HG03439 (cell line): ENCODE measurements around the gene FBXO42.

Source experiments
- ATAC-seq: cut with Tn5 transposase; IDR thresholded peaks from one replicate; pipeline ENCODE4 v1.9.1; 2021; ENCODE audit warnings: mild to moderate bottlenecking, moderate library complexity; ENCODE audit not compliant: unreplicated experiment

FBXO42 gene

DNA sequence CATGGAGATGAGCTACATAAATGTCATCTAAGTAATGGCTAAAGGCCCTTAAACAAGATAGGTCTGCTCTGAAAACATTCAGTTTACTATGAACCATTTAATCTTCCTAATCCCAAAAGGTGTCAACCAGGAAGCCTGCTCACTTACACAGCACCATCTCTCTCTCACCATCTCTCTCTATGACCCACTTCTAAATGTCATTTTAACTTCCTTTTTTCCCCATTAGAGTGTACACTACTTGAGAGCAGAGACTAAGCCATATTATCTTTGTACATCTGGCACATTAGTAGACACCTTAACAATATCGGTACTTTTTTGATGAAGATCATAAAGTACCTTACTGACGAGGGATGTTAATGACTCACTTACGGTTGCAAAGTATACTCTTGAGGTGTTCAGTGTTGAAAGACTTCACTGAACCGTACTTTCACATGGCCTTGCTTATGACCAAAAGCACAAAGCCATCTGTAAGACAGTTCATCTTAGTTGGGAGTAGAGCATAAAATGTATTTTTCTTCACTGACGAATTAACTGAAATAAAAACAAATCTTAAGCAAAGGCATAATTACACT lies 25.4 kb downstream of the FBXO42 start:
- ATAC-seq, result no peak

DNA sequence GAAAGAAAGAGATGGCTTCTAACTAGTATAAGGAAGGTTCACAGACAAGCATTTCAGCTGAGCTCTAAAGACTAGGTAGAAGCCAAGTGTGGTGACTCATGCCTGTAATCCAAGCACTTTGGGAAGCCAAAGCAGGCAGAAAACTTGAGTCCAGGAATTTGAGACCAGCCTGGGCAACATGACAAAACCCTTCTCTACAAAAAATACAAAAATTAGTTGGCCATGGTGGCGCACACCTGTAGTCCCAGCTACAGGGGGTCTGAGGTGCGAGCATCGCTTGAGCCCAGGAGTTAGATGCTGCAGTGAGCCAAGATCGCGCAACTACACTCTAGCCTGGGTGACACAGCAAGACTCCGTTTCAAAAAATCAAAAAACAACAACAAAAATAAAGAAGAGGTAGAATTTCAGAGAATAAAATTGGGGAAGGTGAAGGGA lies 27.8 kb downstream of the FBXO42 start:
- ATAC-seq, result no peak

DNA sequence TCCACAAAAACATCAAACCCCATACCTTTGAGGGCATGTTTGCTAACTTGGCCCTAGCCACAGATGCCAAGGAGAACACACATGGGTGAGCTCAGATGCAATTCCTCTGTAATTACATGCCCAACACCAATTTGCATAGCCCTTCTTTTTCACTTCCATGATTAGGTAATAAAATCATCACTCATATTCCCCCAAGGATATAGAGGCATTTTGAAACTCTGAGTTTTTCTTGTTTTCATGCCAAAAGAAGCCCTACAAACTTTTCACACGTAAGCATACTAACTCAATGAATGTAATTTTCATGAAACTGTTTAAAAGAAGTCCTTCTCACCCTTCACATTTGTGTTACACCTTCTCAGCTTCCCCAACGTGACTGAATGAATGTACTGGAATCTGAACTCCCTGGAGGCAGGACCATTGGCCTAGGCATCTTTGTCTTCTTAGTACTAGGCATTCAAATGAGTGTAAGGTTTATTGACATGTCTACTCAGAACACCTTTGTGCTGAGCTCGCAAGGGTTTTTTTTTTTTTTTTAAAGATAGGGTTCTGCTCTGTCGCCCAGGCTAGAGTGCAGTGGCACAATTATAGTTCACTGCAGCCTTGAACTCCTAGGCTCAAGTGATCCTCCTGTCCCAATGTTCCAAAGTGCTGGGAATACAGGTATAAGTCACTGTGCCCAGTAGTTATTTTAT lies 31.0 kb downstream of the FBXO42 start:
- no peak for ATAC-seq

DNA sequence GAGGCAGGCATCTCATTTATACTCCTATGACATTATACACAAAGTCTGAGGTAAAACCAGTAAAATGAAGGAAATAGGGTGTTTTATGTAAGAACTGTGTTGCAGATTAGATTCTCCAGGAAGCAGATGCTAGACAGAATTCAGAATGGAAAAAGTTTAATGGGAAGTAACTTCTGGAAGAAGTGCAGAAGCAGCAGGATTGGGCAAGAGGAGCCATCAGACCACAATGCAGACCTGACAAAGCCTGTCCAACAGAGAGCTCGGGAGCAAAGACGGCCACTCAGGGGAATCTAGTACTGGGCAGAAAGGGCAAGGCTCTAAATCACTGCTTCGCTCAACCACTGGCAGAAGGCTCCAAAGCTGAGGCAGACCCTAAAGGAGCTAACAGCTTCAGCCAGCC lies 33.7 kb downstream of the FBXO42 start:
- ATAC-seq, result no peak

DNA sequence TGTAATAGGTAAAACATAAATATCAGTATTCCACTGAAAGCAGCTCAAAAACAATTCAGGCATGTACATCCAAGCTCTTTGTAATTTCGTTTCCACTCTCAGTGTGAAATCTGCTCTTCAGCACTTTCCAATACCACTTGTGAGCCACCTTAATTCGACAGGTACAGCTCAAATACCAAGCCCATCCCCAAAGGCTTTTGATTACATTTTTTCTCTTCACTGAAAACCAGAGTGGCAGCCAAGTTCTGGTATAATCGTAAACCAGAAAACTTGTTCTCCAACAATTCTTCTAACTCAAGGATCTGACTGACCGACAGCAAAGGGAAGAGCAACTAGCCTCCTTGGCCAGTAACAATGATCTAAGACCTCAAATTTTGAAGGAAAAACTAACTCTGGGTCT lies 36.8 kb downstream of the FBXO42 start:
- ATAC-seq, result no peak

DNA sequence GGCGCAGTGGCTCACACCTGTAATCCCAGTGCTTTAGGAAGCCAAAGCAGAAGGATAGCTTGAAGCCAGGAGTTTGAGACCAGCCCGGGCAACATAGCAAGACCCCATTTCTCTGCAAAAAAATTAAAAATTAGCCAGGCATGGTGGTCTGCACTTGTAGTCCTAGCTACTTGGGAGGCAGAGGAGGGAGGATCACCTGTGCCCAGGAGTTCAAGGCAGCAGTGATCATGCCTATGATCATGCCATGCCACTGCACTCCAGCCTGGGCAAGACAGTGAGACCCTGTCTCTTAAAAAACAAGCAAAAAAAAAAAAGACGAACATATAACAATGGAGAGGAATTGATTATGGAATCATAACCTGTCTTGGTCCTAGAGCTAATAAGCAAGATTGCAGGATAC lies 45.1 kb downstream of the FBXO42 start:
- ATAC-seq, result no peak

DNA sequence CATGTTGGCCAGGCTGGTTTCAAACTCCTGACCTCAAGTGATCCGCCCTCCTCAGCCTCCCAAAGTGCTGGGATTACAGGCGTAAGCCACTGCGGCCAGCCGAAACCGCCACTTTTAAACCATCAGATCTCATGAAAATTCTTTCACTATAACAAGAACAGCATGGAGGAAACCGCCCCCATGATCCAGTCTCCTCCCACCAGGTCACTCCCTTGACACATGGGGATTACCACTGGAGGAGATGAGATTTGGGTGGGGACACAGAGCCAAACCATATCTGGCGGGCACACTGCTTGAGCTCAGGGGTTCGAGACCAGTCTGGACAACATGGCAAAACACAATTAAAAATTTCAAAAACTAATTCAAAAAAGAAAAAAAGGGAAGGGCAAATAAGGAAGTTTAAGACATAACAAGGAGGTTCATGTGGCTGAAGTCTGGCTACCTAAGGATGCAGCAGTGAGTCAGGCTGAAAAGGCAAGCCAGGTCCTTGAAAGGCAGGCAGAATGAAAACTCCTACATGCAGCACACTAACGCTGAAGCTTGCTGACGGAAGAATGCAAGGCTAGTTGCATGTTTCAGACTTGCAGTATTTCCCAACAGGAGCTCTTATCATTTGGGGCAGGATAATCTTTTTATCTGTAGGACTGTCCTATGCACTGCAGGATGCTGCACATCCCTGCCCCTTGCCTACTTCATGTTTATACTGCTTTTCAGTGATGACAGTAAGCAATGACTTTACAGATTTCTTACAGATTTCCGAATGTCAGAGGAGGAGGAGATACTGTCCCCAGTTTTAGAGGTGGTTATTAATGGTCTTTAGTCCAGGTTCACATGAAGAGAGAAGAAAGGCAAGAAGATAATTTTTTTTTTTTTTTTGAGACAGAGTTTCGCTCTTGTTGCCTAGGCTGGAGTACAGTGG lies 49.3 kb downstream of the FBXO42 start:
- ATAC-seq, result no peak

DNA sequence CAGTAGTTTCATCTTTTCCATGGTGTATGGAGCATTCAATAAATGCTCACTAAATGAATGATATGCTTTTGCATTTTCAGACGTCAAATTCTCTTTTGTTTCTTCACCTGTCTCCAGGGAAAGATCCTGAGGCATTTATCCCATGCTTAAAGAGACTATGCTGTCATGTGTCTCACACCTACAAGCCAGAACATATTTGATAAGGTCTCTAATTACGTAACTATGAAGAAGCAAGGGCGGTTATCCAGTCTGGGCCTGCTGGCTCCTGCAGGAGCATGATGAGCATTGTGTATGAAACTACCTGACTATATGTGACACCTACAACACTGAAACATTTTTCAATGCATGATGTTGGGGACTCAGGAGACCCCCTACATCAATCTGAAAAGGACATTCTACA lies 51.8 kb downstream of the FBXO42 start:
- no peak for ATAC-seq

DNA sequence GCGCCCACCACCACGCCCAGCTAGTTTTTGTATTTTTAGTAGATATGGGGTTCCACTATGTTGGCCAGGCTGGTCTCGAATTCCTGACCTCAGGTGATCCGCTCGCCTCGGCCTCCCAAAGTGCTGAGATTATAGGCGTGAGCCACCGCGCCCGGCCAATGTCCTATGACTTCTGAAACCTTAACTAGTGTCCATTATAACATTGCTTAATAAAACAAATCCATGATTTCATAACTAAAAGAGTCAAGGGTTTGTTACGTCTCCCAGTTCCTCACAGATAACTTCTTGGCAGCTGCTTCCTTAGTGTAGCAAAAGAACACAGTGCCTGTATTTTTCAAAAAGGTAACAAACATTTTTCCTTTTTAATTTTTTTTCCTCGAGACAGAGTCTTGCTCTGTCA lies 53.6 kb downstream of the FBXO42 start:
- ATAC-seq, result no peak

DNA sequence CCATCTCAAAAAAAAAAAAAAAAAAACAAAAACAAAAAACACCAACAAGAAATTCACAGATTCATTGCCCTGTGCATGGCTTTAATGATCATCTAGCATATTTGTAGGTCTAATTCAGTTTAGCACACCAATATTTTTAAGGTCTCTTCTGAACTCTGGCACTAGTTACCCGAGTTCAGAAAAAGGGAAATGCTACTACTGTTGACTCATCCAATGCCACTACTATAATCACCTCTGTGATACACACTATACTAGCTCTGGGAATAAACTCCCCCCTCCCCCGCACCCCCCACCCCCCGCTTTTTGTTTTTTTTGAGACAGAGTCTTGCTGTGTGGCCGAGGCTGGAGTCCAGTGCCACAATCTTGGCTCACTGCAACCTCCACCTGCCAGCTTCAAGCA lies 55.6 kb downstream of the FBXO42 start:
- ATAC-seq, result no peak

DNA sequence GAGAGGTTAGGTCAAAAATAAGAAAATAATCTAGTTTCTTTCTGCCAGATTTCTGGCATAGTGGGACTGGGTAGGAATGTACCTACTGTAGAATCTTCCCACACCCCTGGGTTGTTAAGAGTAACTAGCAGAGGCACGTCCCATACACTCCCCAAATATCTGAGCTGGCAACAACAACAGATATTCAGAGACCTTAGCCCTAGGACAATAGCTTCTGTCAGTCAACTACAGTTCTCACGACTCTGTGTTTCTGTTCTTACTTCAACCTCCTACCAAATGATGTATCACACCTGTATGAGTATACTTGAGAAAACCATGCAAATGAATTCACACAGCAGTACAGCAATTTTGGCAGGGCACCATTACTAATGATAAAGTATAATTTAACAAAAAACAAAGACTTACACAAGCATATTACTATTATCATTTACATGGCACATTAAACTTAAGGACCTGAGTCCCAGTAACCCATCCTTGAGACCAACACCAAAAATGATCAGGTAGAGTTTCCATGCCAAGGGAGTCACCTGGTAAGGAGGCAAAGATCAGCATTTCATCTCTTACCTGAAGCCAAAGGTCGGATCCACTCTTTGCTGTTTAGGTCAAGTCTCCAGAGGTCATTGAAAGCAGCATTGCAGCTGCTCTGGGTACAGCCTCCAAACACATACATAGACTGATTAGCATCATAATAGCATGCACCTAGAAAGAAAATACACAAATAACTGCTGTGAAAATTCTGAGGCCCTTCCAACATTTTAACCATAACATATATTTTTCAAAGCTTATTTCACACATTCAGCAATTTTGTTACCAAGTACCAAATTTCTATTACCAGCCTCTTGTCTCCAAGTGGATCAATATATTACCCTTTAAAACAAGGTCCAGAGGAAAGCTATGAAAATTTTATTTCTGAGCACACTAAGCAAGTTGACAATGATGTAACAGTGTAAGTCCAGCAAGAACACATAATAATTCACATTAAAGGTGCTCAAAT lies 57.8 kb downstream of the FBXO42 start:
- ATAC-seq, result no peak

DNA sequence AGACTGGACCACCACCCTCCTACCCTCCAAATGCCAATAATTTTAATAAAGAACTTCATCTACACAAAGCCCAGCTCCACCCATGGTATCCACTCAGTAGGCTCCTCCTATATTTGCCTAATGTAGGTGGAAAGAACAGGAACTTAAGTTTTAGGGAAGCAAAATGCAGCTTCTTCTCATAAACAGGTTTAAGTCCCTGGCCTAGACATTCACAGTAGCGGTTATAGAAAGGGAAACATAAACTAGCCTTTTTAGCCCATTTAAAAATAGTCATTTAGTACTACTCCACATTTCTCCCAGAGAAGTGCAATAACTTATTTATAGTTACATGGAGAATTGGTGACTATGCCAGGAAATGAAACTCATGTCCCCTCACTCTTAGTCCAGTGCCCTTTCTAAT lies 58.7 kb downstream of the FBXO42 start:
- no peak for ATAC-seq

DNA sequence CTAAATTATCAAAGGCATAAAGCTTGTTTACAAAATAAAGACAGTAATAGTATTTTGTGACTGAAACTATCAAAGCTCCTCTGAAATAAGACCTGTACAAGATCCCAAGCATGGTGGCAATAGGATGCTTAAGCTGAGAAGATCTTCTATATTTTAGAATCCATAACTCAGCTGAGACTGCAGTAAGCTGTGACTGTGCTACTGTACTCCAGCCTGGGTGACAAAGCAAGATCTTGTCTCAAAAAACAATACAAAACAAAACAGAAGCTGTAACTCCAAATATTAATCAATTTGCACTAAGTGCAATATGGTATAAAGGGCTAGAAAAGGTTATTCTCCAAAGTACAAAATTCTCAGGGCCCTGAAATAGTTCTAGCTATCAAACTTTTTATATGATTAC lies 59.5 kb downstream of the FBXO42 start:
- no peak for ATAC-seq

DNA sequence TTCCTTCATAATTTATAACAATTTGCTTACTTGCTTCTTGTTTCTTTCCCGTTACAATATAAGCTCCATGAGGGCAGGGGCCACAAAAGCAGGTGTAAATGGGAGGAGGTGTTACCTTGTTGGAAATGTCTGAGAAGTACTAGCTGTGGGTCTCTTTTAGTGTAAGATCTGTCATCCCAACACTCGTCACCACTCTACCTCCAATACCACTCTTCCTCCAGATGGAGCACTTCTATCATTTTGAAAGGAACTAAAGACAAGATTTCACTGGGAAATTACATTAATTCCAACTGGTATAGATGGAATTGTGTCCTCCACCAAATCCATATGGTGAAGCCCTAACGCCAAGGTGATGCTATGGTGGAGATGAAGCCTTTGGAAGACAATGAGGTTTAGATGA lies 62.3 kb downstream of the FBXO42 start:
- no peak for ATAC-seq

DNA sequence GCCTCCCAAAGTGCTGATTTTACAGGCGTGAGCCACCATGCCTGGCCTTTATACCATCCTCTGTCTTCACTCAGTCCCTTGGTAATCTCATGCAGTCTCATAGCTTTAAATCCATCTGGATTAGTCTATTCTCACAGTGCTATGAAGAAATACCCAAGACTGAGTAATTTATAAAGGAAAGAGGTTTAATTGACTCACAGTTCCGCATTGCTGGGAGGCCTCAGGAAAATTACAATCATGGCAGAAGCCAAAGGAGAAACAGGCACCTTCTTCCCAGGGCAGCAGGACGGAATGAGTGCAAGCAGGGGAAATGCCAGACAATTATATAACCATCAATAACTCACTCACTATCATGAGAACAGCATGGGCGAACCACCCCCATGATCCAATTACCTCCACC lies 66.2 kb downstream of the FBXO42 start:
- no peak for ATAC-seq

DNA sequence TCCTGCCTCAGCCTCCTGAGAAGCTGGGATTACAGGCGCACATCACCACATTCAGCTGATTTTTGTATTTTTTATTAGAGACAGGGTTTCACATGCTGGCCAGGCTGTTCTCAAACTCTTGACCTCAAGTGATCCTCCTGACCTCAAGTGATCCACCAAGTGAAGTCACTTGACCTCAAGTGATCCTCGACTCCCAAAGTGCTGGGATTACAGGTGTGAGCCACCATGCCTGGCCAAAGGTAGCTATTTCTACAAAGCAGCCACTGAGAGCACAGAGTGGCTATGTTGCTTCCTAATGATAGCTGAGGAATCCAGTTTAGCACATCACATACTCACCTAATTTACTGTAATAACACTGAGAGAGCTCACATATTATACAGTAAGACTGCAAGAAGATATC lies 70.5 kb downstream of the FBXO42 start:
- no peak for ATAC-seq

DNA sequence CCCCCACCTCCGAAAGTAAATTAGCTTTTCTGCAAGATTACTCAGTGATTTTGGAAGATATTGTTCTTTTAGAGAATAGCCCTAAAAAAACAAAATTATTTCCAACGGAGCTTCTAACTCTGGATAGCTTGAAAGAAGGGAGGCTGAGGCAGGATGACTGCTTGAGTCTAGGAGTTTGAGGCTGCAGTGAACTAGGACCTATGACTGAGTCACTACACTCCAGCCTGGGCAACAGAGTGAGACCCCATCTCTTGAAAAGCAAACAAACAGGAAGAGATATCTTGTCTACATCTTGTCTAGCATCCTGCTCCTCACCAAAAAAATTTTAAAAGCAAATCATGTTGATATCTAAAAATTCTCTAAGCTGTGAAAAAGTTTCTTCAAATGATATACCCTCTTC lies 73.1 kb downstream of the FBXO42 start:
- no peak for ATAC-seq

DNA sequence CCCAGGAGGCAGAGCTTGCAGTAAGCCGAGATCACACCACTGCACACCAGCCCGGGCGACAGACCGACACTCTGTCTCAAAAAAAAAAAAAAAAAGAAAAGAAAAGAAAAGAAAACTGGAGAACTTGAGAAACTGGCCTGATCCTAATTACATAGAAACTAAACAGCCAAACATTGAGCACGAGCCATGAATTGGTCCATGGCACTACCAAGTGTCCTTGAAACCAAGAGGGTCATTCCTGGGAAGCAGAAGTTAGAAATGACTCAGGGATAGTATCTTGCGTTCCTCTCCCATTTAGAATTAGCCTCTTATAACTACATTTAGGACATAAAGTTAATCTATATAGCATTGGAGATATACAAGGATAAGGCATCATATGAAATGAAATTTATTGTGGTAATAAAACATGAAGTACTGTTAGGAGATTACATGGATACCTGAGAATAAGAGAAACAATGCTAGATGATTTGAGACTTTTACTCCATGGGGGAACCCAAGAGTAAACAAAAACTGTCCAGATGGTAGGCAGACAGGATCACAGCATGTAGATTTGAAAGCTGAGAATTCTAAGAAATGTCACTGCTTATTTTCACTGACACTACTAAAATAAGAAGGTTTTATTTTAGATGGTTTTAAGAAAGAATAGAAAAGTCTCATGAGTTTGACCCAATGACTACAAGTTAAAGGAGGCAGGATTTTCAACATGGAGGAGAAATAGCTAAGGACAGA lies 75.8 kb downstream of the FBXO42 start:
- ATAC-seq, result no peak

DNA sequence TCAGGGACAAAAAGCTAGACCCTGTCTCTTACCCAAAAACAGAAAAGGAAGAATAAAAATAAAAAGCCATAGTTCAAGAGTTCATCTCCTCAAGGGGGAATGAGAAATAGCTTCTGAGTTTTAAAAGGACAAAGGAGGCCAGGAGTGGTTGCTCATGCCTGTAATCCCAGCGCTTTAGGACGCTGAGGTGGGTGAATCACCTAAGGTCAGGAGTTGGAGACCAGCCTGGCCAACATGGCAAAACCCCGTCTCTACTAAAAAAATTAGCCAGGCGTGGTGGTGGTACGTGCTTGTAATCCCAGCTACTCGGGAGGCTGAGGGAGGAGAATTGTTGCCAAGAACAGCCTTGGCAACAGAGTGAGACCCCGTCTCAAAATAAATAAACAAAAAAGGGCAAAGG lies 76.7 kb downstream of the FBXO42 start:
- ATAC-seq, result no peak

DNA sequence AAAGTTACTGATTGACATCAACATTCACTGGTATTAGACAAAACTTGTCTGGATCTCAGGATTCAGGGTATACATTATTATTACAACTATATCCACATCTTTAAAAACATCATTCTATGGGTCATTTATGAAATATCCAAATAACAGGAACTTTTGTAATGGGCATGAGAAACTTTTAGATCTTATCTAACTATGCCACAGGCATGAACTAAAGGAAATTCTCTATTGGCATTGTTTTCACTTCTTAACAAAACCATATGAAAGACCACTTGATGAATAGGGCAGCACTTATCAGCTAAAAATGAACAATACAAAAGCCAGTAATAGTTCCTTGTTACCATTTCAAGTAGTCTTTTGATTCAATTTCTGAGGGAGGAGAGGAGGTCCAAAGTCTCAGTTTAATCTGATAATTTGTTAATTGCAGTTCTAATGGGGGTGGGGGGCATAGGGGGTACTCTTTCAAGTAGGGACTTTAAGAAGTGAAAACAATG lies 84.5 kb downstream of the FBXO42 start:
- no peak for ATAC-seq
